Stimulated activated CD8-positive, alpha-beta memory T cell treated with anti-CD3 and anti-CD28 coated beads, Interleukin-12 subunit alpha, Interleukin-12 subunit beta, amount 100 ng/mL, for 24 hours (primary cell): Measurements from ENCODE around the gene DPF3.

Experiments used
- DNase-seq: peaks from one replicate; pipeline ENCODE4 v3.0.0-alpha.2; 2020; ENCODE audit errors: extremely low read depth

Gene DPF3

DNA sequence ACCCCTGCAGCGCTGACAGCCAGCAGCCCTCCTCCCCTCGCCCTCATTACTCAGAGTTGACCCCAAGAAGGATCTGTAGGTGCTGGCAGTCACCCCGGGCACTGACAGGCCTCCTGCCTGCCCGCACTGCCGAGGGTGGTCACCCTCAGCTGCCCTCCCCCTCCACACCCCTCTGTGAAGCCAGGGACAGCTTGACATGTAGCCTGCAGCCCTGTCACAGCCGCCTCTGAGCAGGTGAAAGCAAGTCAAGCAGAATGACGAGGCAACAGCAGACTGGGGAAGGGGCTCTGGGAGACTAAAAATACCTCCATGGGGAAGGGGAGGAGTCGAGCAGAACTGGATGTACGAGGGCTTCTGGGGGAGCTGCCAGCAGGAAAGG, 178.1 kb downstream of the DPF3 start:
- DNase-seq = no peak

DNA sequence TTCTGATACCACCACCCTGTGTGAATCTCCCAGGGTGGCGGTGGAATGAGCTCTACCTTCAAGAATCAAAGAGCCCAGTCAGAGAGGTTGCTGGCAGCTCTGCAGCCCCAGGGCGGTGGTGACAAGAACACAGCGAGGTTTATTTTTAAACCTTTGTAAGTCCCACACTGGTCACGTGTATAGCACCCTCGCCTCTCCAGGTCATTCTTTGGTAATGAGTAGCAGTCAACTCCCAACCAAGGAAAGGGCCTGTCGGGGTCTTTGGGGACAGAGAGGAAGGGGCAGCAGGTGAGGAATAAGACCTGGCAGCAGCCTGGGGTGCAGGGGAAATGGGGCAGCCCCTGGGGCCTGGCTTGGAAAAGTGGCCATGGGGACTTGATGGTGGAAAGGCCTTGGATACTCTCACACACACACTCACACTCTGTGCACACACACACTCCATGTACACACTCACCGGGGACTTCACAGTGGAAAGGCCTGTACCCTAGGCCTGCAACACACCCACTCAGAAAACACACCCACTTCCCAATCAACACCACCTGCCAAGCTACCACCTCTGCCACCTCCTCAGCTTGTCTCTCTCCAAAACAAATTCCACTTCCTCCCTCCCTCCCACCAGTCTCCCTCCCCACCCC, 178.6 kb downstream of the DPF3 start:
- DNase-seq = no peak

DNA sequence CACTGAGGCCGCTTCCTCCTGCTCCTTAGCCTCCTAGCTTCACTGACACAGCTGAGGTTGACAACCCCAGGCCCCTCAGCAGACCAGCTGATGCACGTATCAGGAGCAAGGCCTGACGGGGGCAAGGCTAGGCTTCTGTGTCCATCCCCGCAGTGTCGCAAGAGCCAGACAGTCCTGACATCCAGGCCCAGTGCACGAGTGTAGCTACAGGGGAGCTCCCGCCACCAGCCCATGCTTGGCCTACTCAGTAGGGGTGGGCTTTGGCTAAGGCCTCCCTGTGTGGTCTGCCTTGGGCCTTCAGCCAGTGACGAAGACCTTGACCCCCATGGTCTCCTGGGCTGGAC, 179.1 kb downstream of the DPF3 start:
- DNase-seq = no peak

DNA sequence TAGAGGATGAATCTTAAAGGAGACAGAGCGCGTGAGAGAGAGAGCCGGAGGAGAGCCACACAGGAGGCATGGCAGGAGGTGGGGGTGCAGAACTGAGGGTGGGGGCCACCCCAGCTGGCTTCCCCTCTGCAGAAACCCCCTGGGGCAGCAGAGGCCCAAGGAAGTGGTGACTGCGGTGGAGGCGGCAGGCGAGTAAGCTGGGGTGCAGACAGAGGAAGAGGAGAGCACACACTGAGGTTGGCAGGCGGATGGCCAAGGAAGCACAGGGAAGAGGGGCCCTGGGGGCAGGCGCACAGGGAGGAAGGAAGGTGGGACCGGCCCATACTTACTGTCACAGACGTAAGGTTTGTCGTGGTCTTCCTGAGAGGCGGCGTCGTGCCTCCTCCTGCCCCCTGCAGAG, 179.8 kb downstream of the DPF3 start:
- DNase-seq = no peak

DNA sequence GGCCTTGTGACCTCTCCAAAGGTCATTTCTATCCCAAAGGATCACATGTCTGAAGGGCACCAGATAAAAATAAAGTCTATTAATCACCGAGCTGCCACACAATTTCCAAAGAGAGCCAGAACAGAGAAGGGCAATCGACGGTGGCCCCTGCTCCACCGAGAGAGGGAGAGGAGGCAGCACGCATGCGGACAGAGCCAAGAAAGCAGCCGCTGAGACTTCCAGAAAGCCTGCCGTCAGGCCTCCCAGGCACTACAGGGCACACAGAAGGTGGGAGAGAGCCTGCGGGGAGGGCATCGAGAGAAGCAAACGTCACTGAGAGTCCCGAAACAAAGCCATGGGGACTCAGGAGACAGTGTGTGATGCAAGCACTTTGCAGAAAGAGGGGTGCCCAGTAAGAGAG, 182.0 kb downstream of the DPF3 start:
- DNase-seq = no peak

DNA sequence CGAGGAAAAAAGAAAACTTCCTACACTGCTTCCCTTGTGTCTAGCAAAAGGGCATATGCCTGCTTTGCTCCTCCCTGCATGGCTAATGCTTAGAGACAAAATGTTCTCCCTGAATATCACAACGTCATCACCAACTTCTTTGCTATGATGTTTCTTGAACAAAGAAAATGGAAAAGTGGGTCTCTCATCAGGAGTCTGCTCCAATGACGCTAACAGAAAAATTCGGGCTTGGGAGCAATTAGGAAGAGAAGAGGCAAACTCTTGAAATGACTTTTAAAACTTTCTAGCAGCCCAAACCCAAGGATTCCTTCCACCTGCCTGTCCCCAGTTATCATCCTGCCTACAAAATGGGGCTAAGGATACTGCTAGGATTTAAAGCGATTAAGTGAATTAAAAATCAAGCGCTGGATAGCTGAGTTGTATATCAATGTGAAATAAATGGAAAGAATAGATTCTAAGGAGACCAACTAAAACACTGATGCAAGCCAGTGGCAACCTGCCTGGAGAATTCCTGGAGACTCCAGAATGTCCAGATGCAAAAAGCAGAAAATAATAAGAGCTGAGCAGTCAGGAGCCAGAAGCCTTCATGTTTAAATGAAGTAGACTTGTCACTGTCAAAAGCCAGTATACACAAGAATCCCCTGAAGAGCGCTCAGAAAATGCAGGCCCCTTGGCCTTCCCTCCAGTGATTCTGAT, 183.8 kb downstream of the DPF3 start:
- DNase-seq = no peak

DNA sequence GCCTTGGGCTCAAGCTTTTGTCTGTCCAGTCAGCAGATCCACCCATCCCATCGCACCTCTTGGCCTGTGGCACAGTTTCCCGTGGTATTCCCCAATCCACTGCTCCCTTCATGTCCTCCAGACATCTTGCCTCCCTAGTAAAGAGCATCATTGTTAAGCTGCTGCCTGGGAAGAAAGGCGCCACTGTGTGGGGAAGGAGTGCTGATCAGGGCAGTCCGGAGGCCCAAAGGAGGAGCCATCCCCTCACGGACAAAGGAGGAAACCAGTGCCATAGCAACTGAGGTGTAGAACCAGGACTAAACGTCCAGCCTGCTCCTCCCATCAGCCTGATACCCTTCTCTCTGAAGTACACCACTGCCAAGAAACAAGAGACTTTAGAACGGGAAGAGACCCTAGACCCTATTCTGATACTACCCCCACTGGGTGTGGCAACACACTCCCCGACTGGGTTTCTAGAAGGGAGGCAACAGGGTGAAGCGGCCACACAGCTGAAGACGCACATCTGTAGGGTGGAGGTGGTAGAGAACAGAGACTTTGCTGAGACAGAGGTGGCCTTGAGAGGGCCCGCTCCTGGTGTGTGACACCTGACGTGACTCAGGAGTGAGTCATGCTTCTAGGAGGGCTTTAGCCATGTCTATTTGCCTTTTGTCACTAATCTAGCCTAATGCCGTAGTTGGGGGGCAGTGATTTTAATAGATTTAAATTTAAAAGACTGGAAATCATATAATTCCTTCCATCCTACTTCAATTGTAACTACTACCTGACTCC, 185.0 kb downstream of the DPF3 start:
- no peak for DNase-seq

DNA sequence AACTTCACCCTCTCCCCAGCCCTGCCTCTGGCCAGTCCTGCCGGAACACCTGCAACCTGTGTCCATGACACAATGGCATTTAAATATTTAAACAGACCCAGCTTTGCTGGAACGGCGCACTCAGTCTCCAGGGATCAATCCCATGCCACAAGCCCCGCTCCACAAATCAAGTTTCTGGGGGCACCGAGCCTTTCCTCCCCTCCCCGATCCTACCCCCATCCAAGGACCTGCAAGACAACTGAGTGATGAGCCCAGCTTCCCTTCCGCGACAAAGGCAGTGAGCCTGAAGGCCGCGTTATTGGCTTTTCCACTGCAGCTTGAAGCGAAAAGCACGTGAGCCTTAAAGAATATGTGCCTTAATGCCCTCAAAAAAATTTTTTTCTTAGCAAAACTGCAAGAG, 185.7 kb downstream of the DPF3 start:
- no peak for DNase-seq

DNA sequence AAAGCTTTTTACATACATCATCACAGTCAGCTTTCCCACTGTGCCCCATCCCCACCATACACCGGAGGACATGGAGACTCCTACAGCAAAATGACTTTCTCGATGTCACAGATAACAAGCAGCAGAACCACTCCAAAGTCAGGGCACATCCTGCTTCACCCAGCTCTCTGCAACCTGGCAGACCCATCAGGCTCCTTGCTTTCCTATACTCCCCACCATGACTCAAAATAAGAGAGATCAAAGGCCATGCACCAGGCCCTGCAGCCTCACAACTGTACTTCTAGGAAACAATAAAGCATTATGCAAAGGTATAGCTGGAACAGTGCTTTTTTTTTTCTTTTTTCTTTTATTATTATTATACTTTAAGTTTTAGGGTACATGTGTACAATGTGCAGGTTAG, 187.4 kb downstream of the DPF3 start:
- no peak for DNase-seq

DNA sequence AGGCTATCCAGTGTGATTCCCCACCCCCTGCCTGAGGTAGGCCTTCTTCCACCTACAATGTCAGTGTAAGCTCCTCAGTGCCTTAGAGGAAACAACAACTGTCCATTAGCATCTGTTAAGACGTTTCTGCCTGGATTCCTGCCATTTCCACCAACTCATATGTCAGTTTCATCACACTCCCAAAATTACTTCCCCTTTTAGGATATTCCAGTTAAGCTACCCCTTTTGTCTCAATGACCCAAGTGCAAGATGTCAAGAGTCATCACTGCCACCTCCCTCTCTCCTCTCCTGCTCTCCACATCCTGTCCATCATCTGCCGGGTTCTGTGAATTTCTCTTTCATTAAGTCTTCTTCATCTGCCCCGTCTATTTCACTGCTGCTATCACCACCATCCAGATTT, 189.4 kb downstream of the DPF3 start:
- DNase-seq = no peak

DNA sequence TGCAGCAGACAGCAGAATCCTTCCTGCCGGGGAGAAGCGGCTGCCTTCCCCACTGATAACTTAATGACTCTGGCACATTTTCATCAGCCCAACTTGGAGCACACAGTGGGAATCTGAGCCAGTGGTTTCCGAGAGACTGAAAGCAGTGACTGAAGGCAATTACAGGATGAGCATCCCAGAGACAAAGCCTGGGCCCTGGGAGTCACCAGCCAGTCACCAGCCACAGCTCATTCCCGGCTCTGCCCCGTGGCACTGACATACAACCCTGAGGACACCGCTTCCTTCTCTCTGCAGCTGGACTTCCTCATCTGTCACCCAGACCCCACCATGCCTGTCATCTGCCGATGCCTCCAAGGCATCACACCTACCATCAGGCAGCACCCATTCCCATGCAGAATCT, 192.3 kb downstream of the DPF3 start:
- DNase-seq = no peak

DNA sequence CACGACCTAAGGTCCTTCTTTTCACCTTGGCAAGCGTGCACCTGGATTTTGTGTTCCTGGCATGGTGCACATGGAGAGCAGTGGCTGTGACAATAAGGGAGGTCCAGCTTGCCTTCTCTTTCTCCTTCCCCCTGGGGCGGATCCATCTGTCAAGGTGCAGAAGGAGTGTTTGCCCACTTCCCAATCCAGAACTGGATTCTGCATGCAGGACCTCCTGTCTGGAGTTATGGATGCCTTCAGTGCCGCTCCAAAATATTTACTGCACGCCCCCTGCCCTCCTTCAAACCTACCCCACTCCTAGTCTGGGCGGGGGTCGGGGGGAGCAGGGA, 192.7 kb downstream of the DPF3 start:
- DNase-seq = no peak

DNA sequence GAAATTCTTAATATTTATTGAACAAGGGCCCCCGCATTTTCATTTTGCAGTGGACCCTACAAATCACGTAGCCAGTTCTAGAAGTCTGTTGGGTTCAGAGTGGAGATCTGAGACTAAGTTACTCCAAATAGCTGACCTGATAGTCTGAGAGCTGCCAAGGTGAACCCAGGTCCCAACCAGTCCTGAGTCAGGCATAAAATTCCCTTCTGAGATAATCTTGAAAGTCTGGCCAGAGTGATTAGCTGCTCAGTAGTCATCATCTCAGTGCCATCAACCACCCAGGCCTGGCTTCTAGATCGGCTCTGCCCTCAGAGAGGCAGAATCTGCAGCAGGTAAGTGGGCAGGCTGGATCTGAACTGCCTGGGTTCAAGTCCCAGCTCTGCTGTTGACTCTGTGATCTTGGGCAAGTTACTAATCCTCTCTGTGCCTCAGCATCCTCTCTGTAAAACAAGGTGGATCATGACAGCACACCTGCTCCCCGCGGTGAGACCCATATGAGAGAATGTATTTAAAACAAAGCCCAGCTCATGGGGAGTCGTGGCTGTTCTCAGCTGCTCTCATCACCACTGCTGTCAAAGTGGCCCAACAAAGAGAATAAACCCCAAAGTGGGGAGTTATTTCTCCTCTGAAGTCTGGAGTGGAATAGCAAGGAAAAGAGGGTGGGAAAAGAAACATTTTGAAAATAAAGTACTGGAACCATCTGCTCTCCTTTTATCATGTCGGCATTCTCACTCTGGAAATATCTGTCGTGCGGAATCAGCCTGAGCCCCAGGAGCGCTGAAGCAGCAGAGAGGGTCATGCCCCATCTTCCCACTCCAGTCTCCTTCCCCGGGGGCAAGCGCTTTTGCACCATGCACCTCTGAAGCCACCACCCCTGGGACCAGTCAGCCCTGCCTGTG, 193.3 kb downstream of the DPF3 start:
- no peak for DNase-seq

DNA sequence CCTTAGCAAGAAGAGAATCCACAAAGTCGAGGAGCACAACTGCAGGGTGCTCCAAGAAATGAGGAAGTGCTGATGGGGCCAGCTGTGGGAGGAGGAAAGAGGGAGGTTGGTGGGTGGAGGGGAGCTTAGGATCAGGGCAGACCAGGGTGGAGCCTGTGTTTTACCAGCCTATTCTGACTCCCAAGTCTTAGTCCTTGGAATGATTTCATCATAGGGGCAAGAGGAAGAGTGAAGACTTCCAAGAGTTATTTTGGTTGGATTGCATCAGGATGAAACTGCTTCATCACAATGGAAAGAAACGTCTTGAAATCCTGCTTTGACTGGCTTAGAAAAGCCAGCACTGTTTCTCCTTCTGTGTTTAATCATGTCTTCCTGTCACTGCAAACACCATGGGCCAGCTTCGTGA, 194.0 kb downstream of the DPF3 start:
- no peak for DNase-seq

DNA sequence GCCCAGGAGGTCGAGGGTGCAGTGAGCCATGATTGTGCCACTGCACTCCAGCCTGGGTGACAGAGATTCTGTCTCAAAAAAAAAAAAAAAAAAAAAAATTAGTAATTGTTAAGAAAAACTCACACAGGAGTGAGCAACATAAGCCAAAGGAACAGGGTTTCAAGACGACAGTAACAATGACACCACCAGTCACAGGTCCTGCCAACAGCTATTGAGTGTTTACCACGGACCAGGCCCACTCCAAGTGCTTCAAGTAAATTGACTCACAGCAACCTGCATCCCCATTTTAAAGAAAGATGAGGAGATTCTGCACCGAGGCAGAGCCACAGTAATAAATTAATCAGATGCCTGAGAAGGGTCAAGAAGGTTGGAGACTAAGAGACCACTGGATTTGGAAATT, 194.5 kb downstream of the DPF3 start:
- no peak for DNase-seq

DNA sequence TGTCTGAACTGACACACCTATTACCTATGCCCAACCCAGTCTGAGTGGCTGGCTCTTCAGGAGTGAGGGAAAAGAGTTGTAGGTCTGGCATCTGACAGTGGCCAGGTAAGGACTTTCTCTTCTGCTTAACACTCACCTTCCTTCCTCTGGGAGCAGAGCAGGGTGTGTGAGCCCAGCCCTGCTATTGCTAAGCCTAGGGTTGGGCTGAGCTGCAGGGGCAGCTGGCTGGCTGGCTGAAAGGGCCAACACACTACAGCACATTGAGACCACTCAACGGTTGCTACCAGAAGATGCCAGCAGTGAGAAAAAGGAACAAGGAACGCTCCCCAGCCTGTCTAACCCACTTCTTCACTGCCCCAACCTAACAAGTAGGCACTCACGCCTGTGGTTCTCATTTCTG, 201.2 kb downstream of the DPF3 start:
- no peak for DNase-seq

DNA sequence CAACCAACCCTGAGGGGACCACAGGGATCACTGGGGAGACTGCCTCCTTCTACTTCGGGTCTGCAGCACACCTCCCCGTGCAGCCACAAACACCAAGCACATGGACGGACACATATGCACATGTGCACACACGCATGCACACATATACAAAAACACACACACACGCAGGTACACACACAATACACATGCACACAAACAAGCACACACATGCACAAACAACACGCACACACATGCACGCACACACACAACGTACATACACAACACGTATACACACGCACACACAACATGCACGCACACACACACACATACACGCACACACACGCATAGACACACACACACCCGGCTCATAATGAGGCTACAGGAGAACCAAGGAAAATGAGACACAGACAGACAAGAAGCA, 203.6 kb downstream of the DPF3 start:
- DNase-seq = no peak

DNA sequence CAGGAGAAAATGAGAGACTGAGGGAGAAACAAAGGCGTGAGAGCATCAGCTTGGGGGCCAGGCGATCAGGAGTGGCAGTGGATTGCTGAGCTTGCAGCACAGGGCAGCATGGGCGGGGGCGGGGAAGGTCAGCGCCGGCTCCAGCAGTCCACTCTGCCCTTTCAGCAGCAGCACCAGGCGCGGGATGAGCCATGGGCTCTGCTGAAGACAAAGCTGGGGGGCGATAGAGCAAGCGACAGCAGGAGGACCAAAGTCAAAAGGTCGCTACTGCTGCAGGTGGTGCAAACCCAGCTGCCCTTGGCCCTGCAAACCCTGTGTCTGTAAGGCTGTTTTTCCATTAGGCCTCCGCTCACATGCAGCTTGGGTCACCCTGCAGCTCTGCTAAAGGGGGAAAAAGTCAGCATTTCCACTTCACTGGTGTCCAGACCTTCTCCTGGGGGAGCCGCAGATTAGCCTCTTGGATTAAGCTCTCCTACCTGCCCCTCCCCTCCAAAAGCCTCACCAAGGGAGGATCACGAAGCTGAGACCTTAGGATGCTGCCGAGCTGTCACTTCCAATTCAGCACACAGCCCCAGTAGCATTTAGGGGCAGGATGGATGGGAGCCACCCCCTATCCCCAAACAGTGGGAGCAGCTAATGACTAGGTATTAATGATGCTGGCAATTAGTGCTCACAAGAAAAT, 204.8 kb downstream of the DPF3 start:
- DNase-seq = no peak

DNA sequence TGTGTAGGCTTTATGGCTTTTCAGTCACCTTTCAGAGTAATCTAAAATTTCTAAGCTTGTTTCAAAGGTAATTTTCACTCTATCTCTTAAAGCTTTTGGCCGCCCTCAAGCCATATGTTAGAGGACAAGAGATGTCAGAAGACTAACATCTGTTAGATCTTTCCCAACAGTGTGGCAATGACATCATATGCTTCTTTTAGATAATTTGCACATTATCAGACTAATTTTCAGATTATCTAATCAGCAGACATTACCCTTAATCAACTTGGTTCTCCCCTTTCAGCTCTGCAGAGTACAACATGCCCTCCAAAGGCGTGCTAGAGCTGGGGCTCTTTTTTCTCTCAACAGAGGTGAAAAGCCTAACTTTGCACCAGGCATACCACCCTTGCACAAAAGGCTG, 207.1 kb downstream of the DPF3 start:
- no peak for DNase-seq

DNA sequence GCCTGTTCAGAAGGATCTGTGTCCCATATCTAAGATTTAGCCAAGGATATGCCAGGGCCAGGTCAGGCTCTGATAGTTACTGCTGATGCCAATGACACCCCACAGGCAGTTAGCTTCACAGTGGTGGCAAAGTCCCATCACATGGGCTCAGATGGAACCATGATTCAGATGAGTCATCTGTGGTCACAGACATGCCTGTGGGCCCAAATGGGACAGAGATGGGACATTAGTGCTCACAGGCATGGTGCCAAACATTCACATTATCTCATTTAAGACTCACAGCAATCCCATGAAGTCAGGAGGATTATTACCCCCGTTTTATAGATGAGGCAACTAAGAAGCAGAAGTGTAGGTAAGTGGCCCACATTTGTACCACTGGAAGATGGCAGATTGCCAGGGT, 207.8 kb downstream of the DPF3 start:
- DNase-seq = no peak

DNA sequence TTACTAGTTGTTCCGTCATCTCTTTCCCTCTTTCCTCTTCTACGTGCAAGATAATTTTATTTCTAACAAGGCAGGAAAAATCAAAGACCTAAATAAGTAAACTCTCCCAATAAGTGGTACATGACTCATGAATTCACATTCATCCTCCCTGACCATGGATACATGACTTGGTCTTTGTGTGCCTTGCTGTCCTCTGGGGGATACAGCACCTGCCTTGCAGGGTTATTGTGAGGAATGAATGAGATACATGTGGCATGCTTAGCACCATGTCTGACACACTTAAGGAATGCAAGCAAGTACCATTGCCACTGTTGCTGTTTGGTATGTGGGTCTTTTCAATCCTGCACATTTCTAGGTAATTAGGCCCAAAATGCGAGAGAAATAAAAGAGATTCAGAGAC, 208.4 kb downstream of the DPF3 start:
- DNase-seq = no peak

DNA sequence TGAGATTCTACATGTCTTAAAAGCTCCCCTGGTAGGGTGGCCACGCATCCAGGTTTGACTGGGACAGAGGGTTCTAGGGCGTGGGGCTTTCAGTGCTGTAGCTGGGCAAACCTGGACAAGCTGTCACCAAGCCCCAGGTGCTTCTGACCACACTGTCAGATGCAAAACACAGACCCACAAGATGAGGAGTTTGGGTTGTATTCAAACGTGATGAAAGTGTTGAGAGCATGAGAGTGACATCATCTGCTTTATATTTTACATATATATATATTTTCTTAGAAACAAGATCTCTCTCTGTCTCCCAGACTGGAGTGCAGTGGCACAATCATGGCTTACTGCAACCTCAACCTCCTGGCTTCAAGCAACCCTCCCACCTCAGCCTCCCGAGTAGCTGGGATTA, 210.1 kb downstream of the DPF3 start:
- DNase-seq = no peak
